ENCODE data around the gene TANC1.

GRCh38 chr2:159177357-159177756 lies 208.9 kb downstream of the TANC1 start:
- TF ChIP-seq, protein P1, sequence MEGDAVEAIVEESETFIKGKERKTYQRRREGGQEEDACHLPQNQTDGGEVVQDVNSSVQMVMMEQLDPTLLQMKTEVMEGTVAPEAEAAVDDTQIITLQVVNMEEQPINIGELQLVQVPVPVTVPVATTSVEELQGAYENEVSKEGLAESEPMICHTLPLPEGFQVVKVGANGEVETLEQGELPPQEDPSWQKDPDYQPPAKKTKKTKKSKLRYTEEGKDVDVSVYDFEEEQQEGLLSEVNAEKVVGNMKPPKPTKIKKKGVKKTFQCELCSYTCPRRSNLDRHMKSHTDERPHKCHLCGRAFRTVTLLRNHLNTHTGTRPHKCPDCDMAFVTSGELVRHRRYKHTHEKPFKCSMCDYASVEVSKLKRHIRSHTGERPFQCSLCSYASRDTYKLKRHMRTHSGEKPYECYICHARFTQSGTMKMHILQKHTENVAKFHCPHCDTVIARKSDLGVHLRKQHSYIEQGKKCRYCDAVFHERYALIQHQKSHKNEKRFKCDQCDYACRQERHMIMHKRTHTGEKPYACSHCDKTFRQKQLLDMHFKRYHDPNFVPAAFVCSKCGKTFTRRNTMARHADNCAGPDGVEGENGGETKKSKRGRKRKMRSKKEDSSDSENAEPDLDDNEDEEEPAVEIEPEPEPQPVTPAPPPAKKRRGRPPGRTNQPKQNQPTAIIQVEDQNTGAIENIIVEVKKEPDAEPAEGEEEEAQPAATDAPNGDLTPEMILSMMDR (IDR thresholded peaks at IDR 0.05), result no peak
- TF ChIP-seq POLR2A (IDR thresholded peaks at IDR 0.05), result no peak
- no peak for TF ChIP-seq EP300 (IDR thresholded peaks at IDR 0.05; ENCODE audit: low read depth)
- TF ChIP-seq POLR2AphosphoS5 (IDR thresholded peaks at IDR 0.05), result no peak

Data from transverse colon (tissue), 4 donors.